H9 (cell line): ENCODE results near the gene FTH1. TPM values are rescaled to one million over a fixed set of nuclear protein-coding genes. Genes with fewer than 3 reads are reported as not detected.

Experiments
- DNase-seq: peaks from one replicate; pipeline ENCODE4 v3.0.0-alpha.2; 2017
- H2AFZ ChIP-seq: one replicate; pipeline ENCODE4 v1.6.1; 2013; ENCODE audit warnings: mild to moderate bottlenecking, low read length, control low read depth, moderate library complexity
- H2AK5ac ChIP-seq: 2 replicates; pipeline ENCODE4 v1.6.1; 2013; ENCODE audit warnings: low read length, control low read depth, mixed read lengths; ENCODE audit not compliant: insufficient read length
- H2BK120ac ChIP-seq: one replicate; pipeline ENCODE4 v1.6.1; 2013; ENCODE audit warnings: low read depth, mild to moderate bottlenecking, low read length, control low read depth, inconsistent platforms; ENCODE audit not compliant: poor library complexity, severe bottlenecking
- H2BK12ac ChIP-seq: 2 replicates; pipeline ENCODE4 v1.6.1; 2013; ENCODE audit warnings: low read length, control low read depth, mixed read lengths, low read depth; ENCODE audit not compliant: insufficient read length
- H2BK15ac ChIP-seq: 2 replicates; pipeline ENCODE4 v1.6.1; 2013; ENCODE audit warnings: low read depth, low read length, control low read depth
- H2BK20ac ChIP-seq: one replicate; pipeline ENCODE4 v1.6.1; 2013; ENCODE audit warnings: low read depth, mild to moderate bottlenecking, low read length, control low read depth, inconsistent platforms; ENCODE audit not compliant: poor library complexity, severe bottlenecking
- H2BK5ac ChIP-seq: 2 replicates; pipeline ENCODE4 v1.6.1; 2013; ENCODE audit warnings: low read length, control low read depth, mixed read lengths; ENCODE audit not compliant: insufficient read length
- H3K14ac ChIP-seq: 2 replicates; pipeline ENCODE4 v1.6.1; 2013; ENCODE audit warnings: low read length, control low read depth; ENCODE audit not compliant: insufficient read depth
- H3K18ac ChIP-seq: 2 replicates; pipeline ENCODE4 v1.6.1; 2013; ENCODE audit warnings: low read depth, mild to moderate bottlenecking, mixed read lengths, low read length, control low read depth; ENCODE audit not compliant: insufficient read length
- H3K23ac ChIP-seq: 2 replicates; pipeline ENCODE4 v1.6.1; 2013; ENCODE audit warnings: low read length, control low read depth, mixed read lengths, low read depth; ENCODE audit not compliant: insufficient read length
- H3K23me2 ChIP-seq: 2 replicates; pipeline ENCODE4 v1.6.1; 2013; ENCODE audit warnings: low read depth, mild to moderate bottlenecking, mixed read lengths, low read length, control low read depth; ENCODE audit not compliant: insufficient read length, poor library complexity, severe bottlenecking
- H3K27ac ChIP-seq: 2 replicates; pipeline ENCODE4 v1.5.1; 2013; ENCODE audit warnings: low read length, control low read depth, mixed read lengths, low read depth; ENCODE audit not compliant: insufficient read length
- H3K27me3 ChIP-seq: 2 replicates; pipeline ENCODE4 v1.6.1; 2013; ENCODE audit warnings: low read length, control low read depth, inconsistent platforms; ENCODE audit not compliant: insufficient read depth
- H3K4ac ChIP-seq: 2 replicates; pipeline ENCODE4 v1.6.1; 2013; ENCODE audit warnings: low read depth, mild to moderate bottlenecking, control low read depth, inconsistent platforms, low read length, moderate library complexity
- H3K4me1 ChIP-seq: 2 replicates; pipeline ENCODE4 v1.6.1; 2013; ENCODE audit warnings: low read length, control low read depth, inconsistent platforms; ENCODE audit not compliant: insufficient read depth
- H3K4me2 ChIP-seq: 2 replicates; pipeline ENCODE4 v1.6.1; 2013; ENCODE audit warnings: low read length, control low read depth, mixed read lengths; ENCODE audit not compliant: insufficient read length, insufficient read depth
- H3K56ac ChIP-seq: 2 replicates; pipeline ENCODE4 v1.6.1; 2013; ENCODE audit warnings: low read depth, mild to moderate bottlenecking, mixed read lengths, low read length, control low read depth; ENCODE audit not compliant: insufficient read length
- H3K79me1 ChIP-seq: 2 replicates; pipeline ENCODE4 v1.6.1; 2013; ENCODE audit warnings: low read depth, mild to moderate bottlenecking, moderate library complexity, low read length, control low read depth, inconsistent platforms; ENCODE audit not compliant: insufficient read depth, poor library complexity, severe bottlenecking
- H3K79me2 ChIP-seq: 2 replicates; pipeline ENCODE4 v1.6.1; 2013; ENCODE audit warnings: low read length, control low read depth, inconsistent platforms; ENCODE audit not compliant: insufficient read depth
- H3K9ac ChIP-seq: 2 replicates; pipeline ENCODE4 v1.6.1; 2013; ENCODE audit warnings: low read length, control low read depth, mixed read lengths; ENCODE audit not compliant: insufficient read length; ENCODE audit errors: extremely low read depth
- H3K9me3 ChIP-seq: one replicate; pipeline ENCODE4 v1.6.1; 2013; ENCODE audit warnings: low read depth, low read length, inconsistent platforms; ENCODE audit not compliant: control insufficient read depth
- H3T11ph ChIP-seq: one replicate; pipeline ENCODE4 v1.6.1; 2013; ENCODE audit warnings: mild to moderate bottlenecking, low read length, control low read depth, inconsistent platforms
- H4K20me1 ChIP-seq: one replicate; pipeline ENCODE4 v1.6.1; 2013; ENCODE audit not compliant: control insufficient read depth, insufficient read length, insufficient read depth
- H4K5ac ChIP-seq: 2 replicates; pipeline ENCODE4 v1.6.1; 2013; ENCODE audit warnings: low read depth, mild to moderate bottlenecking, mixed read lengths, low read length, control low read depth; ENCODE audit not compliant: insufficient read length
- H4K8ac ChIP-seq: replicated peaks from 2 replicates; pipeline ENCODE4 v1.6.1; 2013; ENCODE audit warnings: low read length, control low read depth, mixed read lengths, low read depth; ENCODE audit not compliant: insufficient read length
- H4K91ac ChIP-seq: 2 replicates; pipeline ENCODE4 v1.6.1; 2013; ENCODE audit warnings: low read depth, mild to moderate bottlenecking, moderate library complexity, mixed read lengths, low read length, control low read depth; ENCODE audit not compliant: insufficient read length
- H3K27ac Mint-ChIP-seq, 3 experiments: 2 replicates in 2 of 3; 3 replicates in 1 of 3; pipeline ENCODE4 v1.8.0; 2020 to 2021; ENCODE audit warnings: mixed read lengths in 3 of 3, mild to moderate bottlenecking in 1 of 3, moderate library complexity in 1 of 3
- H3K27me3 Mint-ChIP-seq: 2 replicates; pipeline ENCODE4 v1.8.0; 2021; ENCODE audit warnings: low read depth, mild to moderate bottlenecking, moderate library complexity, mixed read lengths
- H3K36me3 Mint-ChIP-seq, 3 experiments: 2 replicates in 2 of 3; 3 replicates in 1 of 3; pipeline ENCODE4 v1.8.0; 2020 to 2021; ENCODE audit warnings: low read depth in 3 of 3, mixed read lengths in 3 of 3; ENCODE audit not compliant: insufficient read depth in 1 of 3
- H3K4me1 Mint-ChIP-seq, 2 experiments: 2 replicates each; pipeline ENCODE4 v1.8.0; 2020; ENCODE audit warnings: mixed read lengths in 2 of 2
- H3K4me3 Mint-ChIP-seq, 2 experiments: 2 replicates in 1 of 2; 3 replicates in 1 of 2; pipeline ENCODE4 v1.8.0; 2020 to 2021; ENCODE audit warnings: mild to moderate bottlenecking in 2 of 2, mixed read lengths in 2 of 2, moderate library complexity in 1 of 2
- H3K9me3 Mint-ChIP-seq, 2 experiments: 2 replicates in 1 of 2; 3 replicates in 1 of 2; pipeline ENCODE4 v1.8.0; 2020; ENCODE audit warnings: mild to moderate bottlenecking in 2 of 2, mixed read lengths in 2 of 2, moderate library complexity in 1 of 2
- WGBS: extraction: QIAGEN DNeasy Blood & Tissue Kit; methylation state at CpG from one replicate; pipeline ENCODE4 v1.1.7; 2013; ENCODE audit warnings: missing lambda C conversion rate, low lambda C conversion rate, mixed read lengths; ENCODE audit not compliant: insufficient read length; ENCODE audit errors: extremely low coverage; 5-methylcytosine and 5-hydroxymethylcytosine counted together
- total RNA-seq: library from RNA; stranded (reverse); gene quantifications from 2 replicates; pipeline ENCODE4 v1.2.1, GENCODE V29; 2021
- TF ChIP-seq, protein P1 (sequence below): fragments of 200-600 bp; sonication (generic); conservative IDR thresholded peaks from 3 replicates; pipeline ENCODE4 v1.8.0; 2021; ENCODE audit warnings: antibody characterized with exemption, mild to moderate bottlenecking

FTH1 gene
- total RNA-seq, 1 experiment from 2014 or later: 1,505 TPM

DNA sequence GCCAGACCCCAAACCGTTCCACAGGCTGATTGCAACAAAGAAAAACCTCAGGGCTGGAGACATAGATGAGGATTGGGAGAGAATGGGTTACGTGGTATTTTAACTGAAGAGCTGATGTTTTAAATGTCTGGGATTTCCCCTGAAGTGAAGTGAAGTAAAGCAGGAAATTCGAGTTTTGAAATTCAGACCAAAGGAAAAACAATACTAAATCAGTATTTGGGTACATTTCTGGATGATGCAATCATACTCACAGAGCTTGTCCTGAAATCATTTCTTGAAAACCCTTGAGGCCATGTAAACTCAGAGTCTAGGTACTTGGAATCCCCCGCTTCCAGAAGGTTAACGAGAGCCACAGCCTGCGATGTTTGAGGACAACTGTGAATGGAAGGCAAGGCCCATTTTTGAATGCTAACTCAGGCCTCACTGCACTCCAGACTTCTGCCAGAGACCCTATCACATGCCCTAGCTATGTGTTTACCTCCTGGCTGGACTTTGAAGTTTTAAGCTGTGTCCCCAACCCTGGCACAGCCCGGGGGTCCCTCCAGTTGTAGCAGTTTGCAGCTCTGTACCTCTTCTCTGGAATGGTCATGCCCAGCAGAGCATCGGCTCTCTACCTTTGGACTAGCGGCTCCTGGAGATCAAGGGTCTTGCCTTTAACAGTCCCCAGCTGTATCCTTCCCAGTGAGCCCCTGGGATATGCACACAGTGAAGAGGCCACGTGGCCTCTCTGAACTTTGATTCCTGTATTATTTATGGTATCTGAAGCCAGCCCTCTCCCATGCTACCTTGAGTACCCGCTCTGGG lies 5.4 kb upstream of the FTH1 start:
- H3K9me3 ChIP-seq: no peaks in the 10 kb centered on the region
- H2BK12ac ChIP-seq: peak overlapping the region; percentile 63
- TF ChIP-seq, protein P1, sequence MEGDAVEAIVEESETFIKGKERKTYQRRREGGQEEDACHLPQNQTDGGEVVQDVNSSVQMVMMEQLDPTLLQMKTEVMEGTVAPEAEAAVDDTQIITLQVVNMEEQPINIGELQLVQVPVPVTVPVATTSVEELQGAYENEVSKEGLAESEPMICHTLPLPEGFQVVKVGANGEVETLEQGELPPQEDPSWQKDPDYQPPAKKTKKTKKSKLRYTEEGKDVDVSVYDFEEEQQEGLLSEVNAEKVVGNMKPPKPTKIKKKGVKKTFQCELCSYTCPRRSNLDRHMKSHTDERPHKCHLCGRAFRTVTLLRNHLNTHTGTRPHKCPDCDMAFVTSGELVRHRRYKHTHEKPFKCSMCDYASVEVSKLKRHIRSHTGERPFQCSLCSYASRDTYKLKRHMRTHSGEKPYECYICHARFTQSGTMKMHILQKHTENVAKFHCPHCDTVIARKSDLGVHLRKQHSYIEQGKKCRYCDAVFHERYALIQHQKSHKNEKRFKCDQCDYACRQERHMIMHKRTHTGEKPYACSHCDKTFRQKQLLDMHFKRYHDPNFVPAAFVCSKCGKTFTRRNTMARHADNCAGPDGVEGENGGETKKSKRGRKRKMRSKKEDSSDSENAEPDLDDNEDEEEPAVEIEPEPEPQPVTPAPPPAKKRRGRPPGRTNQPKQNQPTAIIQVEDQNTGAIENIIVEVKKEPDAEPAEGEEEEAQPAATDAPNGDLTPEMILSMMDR: no peak
- H3K4me1 Mint-ChIP-seq: peaks cover 45 to 58% of the 10 kb centered on the region in 2 experiments
- WGBS: no CpG with 5 or more reads among the region's 11 CpGs
- no peaks in the 10 kb centered on the region for H3K27me3 ChIP-seq
- peaks cover 12% of the 10 kb centered on the region; the same call in 1 of the 2 replicates for H3K4me1 ChIP-seq
- no peak overlapping the region for H3T11ph ChIP-seq
- no peak overlapping the region for H4K5ac ChIP-seq
- no peaks in the 10 kb centered on the region for H3K79me2 ChIP-seq
- H3K23ac ChIP-seq: no peak overlapping the region
- peaks cover 7% of the 10 kb centered on the region for H3K23me2 ChIP-seq
- no peak for DNase-seq
- H2BK5ac ChIP-seq: peak overlapping the region; percentile 45
- H4K20me1 ChIP-seq: no peaks in the 10 kb centered on the region
- H3K79me1 ChIP-seq: no peaks in the 10 kb centered on the region
- H2BK20ac ChIP-seq: peak overlapping the region; percentile 46
- H3K27ac Mint-ChIP-seq: peak overlapping the region; percentile 10 to 34 (median 14); a peak in 3 of 7 replicates
- H2BK15ac ChIP-seq: no peak overlapping the region
- H3K4ac ChIP-seq: no peak overlapping the region
- H4K8ac ChIP-seq: no peak overlapping the region
- H4K91ac ChIP-seq: peak overlapping the region; percentile 51
- peak overlapping the region; percentile 0 for H3K9ac ChIP-seq
- H3K18ac ChIP-seq: peak overlapping the region; percentile 93
- H2AFZ ChIP-seq: no peak overlapping the region
- no peak overlapping the region for H3K56ac ChIP-seq
- H3K27ac ChIP-seq: peak overlapping the region; percentile 23
- no peak overlapping the region for H2AK5ac ChIP-seq
- H3K4me3 Mint-ChIP-seq: peak overlapping the region in 1 of 2 experiments; percentile 3; a peak in 1 of 5 replicates
- H3K27me3 Mint-ChIP-seq: peaks cover 21% of the 10 kb centered on the region
- peak overlapping the region; percentile 18 for H3K4me2 ChIP-seq
- H2BK120ac ChIP-seq: no peak overlapping the region
- H3K9me3 Mint-ChIP-seq: no peaks in the 10 kb centered on the region
- peaks cover 0 to 4% (median 0%) of the 10 kb centered on the region in 3 experiments; a peak in 2 of 7 replicates for H3K36me3 Mint-ChIP-seq
- H3K14ac ChIP-seq: peak overlapping the region; percentile 41; the same call in 1 of the 2 replicates
